Thyroid gland (tissue), 4 donors: ENCODE results near the gene OR1D5.

Experiments used
- POLR2A ChIP-seq, 2 donors: fragments of 450-650 bp; IDR thresholded peaks; one replicate each; pipeline ENCODE4 v1.6.1; 2017; ENCODE audit warnings: antibody characterized with exemption in 2 of 2, mild to moderate bottlenecking in 2 of 2, moderate library complexity in 1 of 2
- TF ChIP-seq, protein P1 (sequence below), 6 experiments: fragments of 200-600 bp in 3 of 6; fragments of 450-650 bp in 3 of 6; sonication (generic) in 3 of 6; IDR thresholded peaks; one replicate each; pipeline ENCODE4 v1.5.1; 2016 to 2019; ENCODE audit warnings: antibody characterized with exemption in 6 of 6, mild to moderate bottlenecking in 2 of 6, inconsistent platforms in 1 of 6, moderate library complexity in 1 of 6

DNA sequence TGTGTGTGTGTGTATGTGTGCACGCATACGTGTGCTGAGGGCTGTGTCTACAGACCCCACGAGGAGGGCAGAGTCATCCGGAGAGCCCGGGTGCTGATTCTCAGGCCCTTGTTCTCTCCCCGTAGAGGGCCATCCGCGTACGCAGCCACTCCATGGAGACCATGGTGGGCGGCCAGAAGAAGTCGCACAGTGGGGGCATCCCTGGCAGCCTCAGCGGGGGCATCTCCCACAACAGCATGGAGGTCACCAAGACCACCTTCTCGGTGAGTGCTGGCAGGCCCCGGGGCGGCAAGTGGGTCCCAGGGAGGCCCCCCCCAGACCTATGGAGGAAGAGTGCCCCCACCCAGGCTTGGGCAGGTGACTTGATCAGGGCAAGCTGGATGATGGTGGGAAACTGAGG lies 45.5 kb downstream of the OR1D5 start:
- TF ChIP-seq, protein P1, sequence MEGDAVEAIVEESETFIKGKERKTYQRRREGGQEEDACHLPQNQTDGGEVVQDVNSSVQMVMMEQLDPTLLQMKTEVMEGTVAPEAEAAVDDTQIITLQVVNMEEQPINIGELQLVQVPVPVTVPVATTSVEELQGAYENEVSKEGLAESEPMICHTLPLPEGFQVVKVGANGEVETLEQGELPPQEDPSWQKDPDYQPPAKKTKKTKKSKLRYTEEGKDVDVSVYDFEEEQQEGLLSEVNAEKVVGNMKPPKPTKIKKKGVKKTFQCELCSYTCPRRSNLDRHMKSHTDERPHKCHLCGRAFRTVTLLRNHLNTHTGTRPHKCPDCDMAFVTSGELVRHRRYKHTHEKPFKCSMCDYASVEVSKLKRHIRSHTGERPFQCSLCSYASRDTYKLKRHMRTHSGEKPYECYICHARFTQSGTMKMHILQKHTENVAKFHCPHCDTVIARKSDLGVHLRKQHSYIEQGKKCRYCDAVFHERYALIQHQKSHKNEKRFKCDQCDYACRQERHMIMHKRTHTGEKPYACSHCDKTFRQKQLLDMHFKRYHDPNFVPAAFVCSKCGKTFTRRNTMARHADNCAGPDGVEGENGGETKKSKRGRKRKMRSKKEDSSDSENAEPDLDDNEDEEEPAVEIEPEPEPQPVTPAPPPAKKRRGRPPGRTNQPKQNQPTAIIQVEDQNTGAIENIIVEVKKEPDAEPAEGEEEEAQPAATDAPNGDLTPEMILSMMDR (IDR thresholded peaks at IDR 0.05), result no peak
- TF ChIP-seq POLR2A (IDR thresholded peaks at IDR 0.05), result no peak
